ENCODE data around the gene CHMP6. TPM values are rescaled to one million over a fixed set of nuclear protein-coding genes. Genes with fewer than 3 reads are reported as not detected.

CHMP6 gene
- total and polyA plus RNA-seq, 7 donors: 15.7 to 40.4 (median 28.2) TPM

GRCh38 chr17:80962356-80963329, 29.0 kb upstream of the CHMP6 start:
- Histone ChIP-seq H3K27me3 (no peaks in the 10 kb centered on the region), H3K4me1 (peaks cover 0 to 48% (median 45%) of the 10 kb centered on the region in 4 donors), H3K36me3 (peaks cover 0 to 24% (median 3%) of the 10 kb centered on the region in 4 donors), H3K4me3 (no peak overlapping the region), H3K27ac (peak overlapping the region; percentile 91 to 93 (median 91)), H3K9me3 (no peaks in the 10 kb centered on the region)
- no peak for TF ChIP-seq CTCF (IDR thresholded peaks at IDR 0.05)
- no peak for TF ChIP-seq POLR2A (IDR thresholded peaks at IDR 0.05)
- no peak for TF ChIP-seq POLR2AphosphoS5 (IDR thresholded peaks at IDR 0.05)
- no peak for TF ChIP-seq EP300 (IDR thresholded peaks at IDR 0.05)
- no peak for DNase-seq
- intact Hi-C loops (cut with DNase I): loop anchor here (10.0 kb wide), 1 partner anchor 508 kb away; no protein-coding TSS in a partner anchor
- WGBS, 2 donors: 93% methylated on average over 41 of the region's 41 CpGs

- H3K4me1 ChIP-seq: peaks cover 0 to 57% (median 50%) of the 10 kb centered on the region in 4 donors
- peaks cover 0 to 24% (median 3%) of the 10 kb centered on the region in 4 donors for H3K36me3 ChIP-seq
- intact Hi-C loops (cut with DNase I): loop anchor here (10.0 kb wide), 1 partner anchor 509 kb away; no protein-coding TSS in a partner anchor
- 94% methylated on average over 49 of the region's 49 CpGs for WGBS, 2 donors
- DNase-seq: no peak
- no peaks in the 10 kb centered on the region for H3K9me3 ChIP-seq
- no peak for TF ChIP-seq POLR2A (IDR thresholded peaks at IDR 0.05)
- no peak for TF ChIP-seq POLR2AphosphoS5 (IDR thresholded peaks at IDR 0.05)
- no peak for TF ChIP-seq CTCF (IDR thresholded peaks at IDR 0.05)
- no peak for TF ChIP-seq EP300 (IDR thresholded peaks at IDR 0.05)
- peak overlapping the region in 3 of 4 donors; percentile 4 to 59 (median 55) for H3K27ac ChIP-seq
- no peaks in the 10 kb centered on the region for H3K27me3 ChIP-seq
- no peak overlapping the region for H3K4me3 ChIP-seq
Observed at GRCh38 chr17:80963812-80964543, 27.7 kb upstream of the CHMP6 start.

- no peak for DNase-seq
- Histone ChIP-seq H3K9me3 (no peaks in the 10 kb centered on the region), H3K4me3 (no peak overlapping the region), H3K27ac (peak overlapping the region in 2 of 4 donors; percentile 55 to 59), H3K4me1 (peaks cover 0 to 57% (median 50%) of the 10 kb centered on the region in 4 donors), H3K36me3 (peaks cover 0 to 24% (median 3%) of the 10 kb centered on the region in 4 donors), H3K27me3 (no peaks in the 10 kb centered on the region)
- TF ChIP-seq EP300 (IDR thresholded peaks at IDR 0.05): no peak
- TF ChIP-seq POLR2AphosphoS5 (IDR thresholded peaks at IDR 0.05): no peak
- TF ChIP-seq CTCF (IDR thresholded peaks at IDR 0.05): no peak
- TF ChIP-seq POLR2A (IDR thresholded peaks at IDR 0.05): no peak
- 94 to 95% methylated on average over 14 of the region's 14 CpGs for WGBS, 2 donors
- intact Hi-C loops (cut with DNase I): loop anchor here (10.0 kb wide), 1 partner anchor 510 kb away; no protein-coding TSS in a partner anchor
Observed at GRCh38 chr17:80964544-80964856, 27.1 kb upstream of the CHMP6 start.

GRCh38 chr17:80964859-80965580, 26.6 kb upstream of the CHMP6 start:
- WGBS, 2 donors: 92 to 94% methylated on average over 36 of the region's 36 CpGs
- TF ChIP-seq POLR2A (IDR thresholded peaks at IDR 0.05) (no peak), EP300 (IDR thresholded peaks at IDR 0.05) (no peak), POLR2AphosphoS5 (IDR thresholded peaks at IDR 0.05) (no peak), CTCF (IDR thresholded peaks at IDR 0.05) (no peak)
- H3K36me3 ChIP-seq: peaks cover 0 to 24% (median 3%) of the 10 kb centered on the region in 4 donors
- intact Hi-C loops (cut with DNase I): loop anchor here (10.0 kb wide), 1 partner anchor 510 kb away; no protein-coding TSS in a partner anchor
- H3K9me3 ChIP-seq: no peaks in the 10 kb centered on the region
- H3K27me3 ChIP-seq: no peaks in the 10 kb centered on the region
- peak overlapping the region in 3 of 4 donors; percentile 18 to 59 (median 55) for H3K27ac ChIP-seq
- H3K4me1 ChIP-seq: peaks cover 0 to 57% (median 50%) of the 10 kb centered on the region in 4 donors
- DNase-seq: no peak
- no peak overlapping the region for H3K4me3 ChIP-seq
